GM23248 (cell line): ENCODE data around the gene ROCK2. TPM values are rescaled to one million over a fixed set of nuclear protein-coding genes. Genes with fewer than 3 reads are reported as not detected.

Experiments
- DNase-seq: peaks from one replicate; pipeline ENCODE4 v3.0.0-alpha.2; 2015
- H2AFZ ChIP-seq: fragments of 200-600 bp; sonication (generic); 2 replicates; pipeline ENCODE4 v1.6.1; 2016; ENCODE audit warnings: antibody characterized with exemption
- H3F3A ChIP-seq: fragments of 200-600 bp; sonication (generic); 2 replicates; pipeline ENCODE4 v1.6.1; 2016; ENCODE audit warnings: mild to moderate bottlenecking, antibody characterized with exemption, mixed run types; ENCODE audit not compliant: insufficient read depth
- H3K27ac ChIP-seq: fragments of 200-600 bp; sonication (generic); 2 replicates; pipeline ENCODE4 v1.5.1; 2016; ENCODE audit warnings: mild to moderate bottlenecking
- H3K27me3 ChIP-seq: fragments of 200-600 bp; sonication (generic); replicated peaks from 2 replicates; pipeline ENCODE4 v1.6.1; 2016; ENCODE audit warnings: mild to moderate bottlenecking; ENCODE audit not compliant: insufficient read depth
- H3K36me3 ChIP-seq: fragments of 200-600 bp; sonication (generic); 2 replicates; pipeline ENCODE4 v1.6.1; 2016; ENCODE audit warnings: low read depth, mild to moderate bottlenecking
- H3K4me1 ChIP-seq: fragments of 200-600 bp; sonication (generic); 2 replicates; pipeline ENCODE4 v1.6.1; 2016; ENCODE audit warnings: mild to moderate bottlenecking; ENCODE audit not compliant: insufficient read depth
- H3K4me2 ChIP-seq: fragments of 200-600 bp; sonication (generic); one replicate; pipeline ENCODE4 v1.6.1; 2016; ENCODE audit warnings: mild to moderate bottlenecking; ENCODE audit not compliant: unreplicated experiment
- H3K4me3 ChIP-seq: fragments of 200-600 bp; sonication (generic); 2 replicates; pipeline ENCODE4 v1.5.1; 2016; ENCODE audit warnings: mild to moderate bottlenecking
- H3K79me2 ChIP-seq: fragments of 200-600 bp; sonication (generic); 2 replicates; pipeline ENCODE4 v1.6.1; 2016; ENCODE audit warnings: mild to moderate bottlenecking; ENCODE audit not compliant: insufficient read depth
- H3K9ac ChIP-seq: fragments of 200-600 bp; sonication (generic); 2 replicates; pipeline ENCODE4 v1.6.1; 2016; ENCODE audit warnings: mild to moderate bottlenecking
- H3K9me2 ChIP-seq: fragments of 200-600 bp; sonication (generic); 2 replicates; pipeline ENCODE4 v1.6.1; 2016; ENCODE audit warnings: mixed run types, mild to moderate bottlenecking, moderate library complexity; ENCODE audit not compliant: insufficient read depth
- H3K9me3 ChIP-seq: fragments of 200-600 bp; sonication (generic); one replicate; pipeline ENCODE4 v1.6.1; 2017; ENCODE audit warnings: low read depth
- H4K20me1 ChIP-seq: fragments of 200-600 bp; sonication (generic); 2 replicates; pipeline ENCODE4 v1.6.0; 2016; ENCODE audit not compliant: insufficient read depth
- EZH2 ChIP-seq: fragments of 200-600 bp; sonication (generic); IDR thresholded peaks from 2 replicates; pipeline ENCODE4 v1.6.1; 2018; ENCODE audit warnings: antibody characterized with exemption, mild to moderate bottlenecking; ENCODE audit not compliant: insufficient read depth, poor library complexity, severe bottlenecking
- EZH2phosphoT487 ChIP-seq: fragments of 200-600 bp; sonication (generic); IDR thresholded peaks from 2 replicates; pipeline ENCODE4 v1.6.1; 2018; ENCODE audit warnings: antibody characterized with exemption, moderate library complexity, mild to moderate bottlenecking, low read depth; ENCODE audit not compliant: insufficient read depth
- WGBS, 2 experiments: methylation state at CpG; one replicate each; pipeline ENCODE4 v1.1.6; 2015 to 2017; ENCODE audit warnings: low lambda C conversion rate in 2 of 2, low coverage in 1 of 2; ENCODE audit errors: missing lambda C conversion rate in 2 of 2; 5-methylcytosine and 5-hydroxymethylcytosine counted together
- in situ Hi-C: fragments of 300-500 bp; cut with MboI; formaldehyde crosslinking; loops from 2 replicates; pipeline ENCODE4 v1.15.0; 2020
- polyA plus RNA-seq: library from polyadenylated mRNA; unstranded; fragments of >200 nt; fragmentation: Nextera tagmentation; extraction: Ambion mirVana; gene quantifications from 2 replicates; pipeline ENCODE4 v1.2.1, GENCODE V29; 2016
- total RNA-seq: library from RNA; depleted of rRNA; stranded (reverse); fragments of >200 nt; shearing (Covaris generic); gene quantifications from 2 replicates; pipeline ENCODE4 v1.2.3, GENCODE V29; 2014

Gene ROCK2
- total and polyA plus RNA-seq, 2 experiments from 2014 or later: 19.9 to 38.3 TPM

DNA sequence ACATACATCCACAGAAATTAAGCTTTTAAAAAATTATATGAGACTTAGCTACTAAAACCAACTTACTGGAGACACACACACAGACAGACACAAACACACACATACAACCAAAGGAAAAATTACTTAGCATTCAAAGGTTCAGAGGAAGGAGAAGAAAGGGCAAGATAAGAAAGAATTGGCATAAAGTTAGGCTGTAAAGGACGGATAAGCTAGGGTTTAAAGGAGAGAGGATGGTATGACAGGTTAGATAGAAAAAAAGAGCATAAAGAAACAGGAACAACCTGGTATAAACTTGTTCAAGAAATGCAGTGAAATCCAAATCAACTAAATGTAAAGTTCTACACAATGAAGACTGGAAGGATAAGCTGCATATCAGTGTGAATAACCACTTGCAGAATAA, 115.7 kb downstream of the ROCK2 start:
- no peak for DNase-seq
- no peak overlapping the region for H2AFZ ChIP-seq
- no peaks in the 10 kb centered on the region for H4K20me1 ChIP-seq
- no peak overlapping the region for H3K4me3 ChIP-seq
- H3K4me2 ChIP-seq: no peak overlapping the region
- H3K9ac ChIP-seq: no peak overlapping the region
- TF ChIP-seq EZH2 (no peak), EZH2phosphoT487 (no peak)
- in situ Hi-C loops: loop anchor here (10.0 kb wide), 1 partner anchor 186 kb away; no protein-coding TSS in a partner anchor
- H3K27ac ChIP-seq: no peak overlapping the region
- 78 to 87% methylated on average over 1 of the region's 1 CpG for WGBS, 2 experiments
- H3K36me3 ChIP-seq: peaks cover 8% of the 10 kb centered on the region
- peaks cover 50% of the 10 kb centered on the region for H3K79me2 ChIP-seq
- no peaks in the 10 kb centered on the region for H3K9me2 ChIP-seq
- no peaks in the 10 kb centered on the region for H3F3A ChIP-seq
- no peaks in the 10 kb centered on the region for H3K27me3 ChIP-seq
- no peaks in the 10 kb centered on the region for H3K9me3 ChIP-seq
- H3K4me1 ChIP-seq: no peaks in the 10 kb centered on the region

DNA sequence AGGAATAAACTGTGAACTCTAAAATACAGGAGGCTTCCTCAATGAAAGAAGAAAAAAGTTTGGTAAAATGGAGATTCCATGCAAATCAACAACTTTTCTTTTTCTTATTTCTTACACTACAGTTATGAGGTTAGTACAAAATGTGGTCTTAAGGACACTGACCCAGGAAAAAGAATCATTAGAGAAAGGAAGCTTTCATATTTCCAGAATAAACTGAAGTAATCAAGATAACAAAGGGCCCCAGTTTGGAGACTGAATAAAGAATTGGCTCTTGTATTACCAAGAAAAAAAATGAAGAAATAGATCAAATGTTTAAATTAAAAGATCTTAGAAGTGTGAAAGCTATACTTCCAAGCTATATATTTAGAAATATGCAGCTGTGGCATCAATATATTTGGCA, 116.8 kb downstream of the ROCK2 start:
- H2AFZ ChIP-seq: no peak overlapping the region
- no peak overlapping the region for H3K9ac ChIP-seq
- H4K20me1 ChIP-seq: no peaks in the 10 kb centered on the region
- H3F3A ChIP-seq: no peaks in the 10 kb centered on the region
- no peak for TF ChIP-seq EZH2
- no peak for TF ChIP-seq EZH2phosphoT487
- H3K27me3 ChIP-seq: no peaks in the 10 kb centered on the region
- no peaks in the 10 kb centered on the region for H3K9me2 ChIP-seq
- no peak overlapping the region for H3K27ac ChIP-seq
- H3K4me3 ChIP-seq: no peak overlapping the region
- H3K4me1 ChIP-seq: no peaks in the 10 kb centered on the region
- peaks cover 40% of the 10 kb centered on the region for H3K79me2 ChIP-seq
- in situ Hi-C loops: loop anchor here (10.0 kb wide), 1 partner anchor 187 kb away; no protein-coding TSS in a partner anchor
- peaks cover 11% of the 10 kb centered on the region for H3K36me3 ChIP-seq
- H3K9me3 ChIP-seq: no peaks in the 10 kb centered on the region
- DNase-seq: no peak
- no peak overlapping the region for H3K4me2 ChIP-seq

DNA sequence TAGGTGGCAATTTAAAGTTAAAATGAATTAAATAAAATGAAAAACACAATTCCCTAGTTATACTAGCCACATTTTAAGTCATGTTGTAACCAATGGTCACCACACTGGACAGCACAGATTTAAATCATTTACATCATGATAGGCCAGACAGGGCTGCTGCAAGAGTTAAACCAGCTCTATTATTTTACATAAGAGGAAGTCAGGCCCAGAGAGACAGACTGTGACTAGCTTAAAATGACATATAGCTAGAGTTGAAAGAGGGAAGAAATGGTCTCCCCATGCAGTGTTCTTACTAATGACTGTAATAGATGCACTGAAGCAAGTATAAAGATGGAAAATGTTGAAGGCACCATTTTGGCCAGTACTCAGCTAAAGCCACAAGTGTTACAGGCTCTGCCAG, 119.5 kb downstream of the ROCK2 start:
- H3K9me3 ChIP-seq: no peaks in the 10 kb centered on the region
- no peak overlapping the region for H3K4me2 ChIP-seq
- DNase-seq: no peak
- no peaks in the 10 kb centered on the region for H3K4me1 ChIP-seq
- TF ChIP-seq EZH2phosphoT487 (no peak), EZH2 (no peak)
- no peaks in the 10 kb centered on the region for H3K27me3 ChIP-seq
- peaks cover 32% of the 10 kb centered on the region for H3K79me2 ChIP-seq
- H4K20me1 ChIP-seq: no peaks in the 10 kb centered on the region
- H3F3A ChIP-seq: no peaks in the 10 kb centered on the region
- no peaks in the 10 kb centered on the region for H3K9me2 ChIP-seq
- in situ Hi-C loops: loop anchor here (10.0 kb wide), 1 partner anchor 190 kb away; no protein-coding TSS in a partner anchor
- no peak overlapping the region for H3K9ac ChIP-seq
- H3K27ac ChIP-seq: no peak overlapping the region
- H3K4me3 ChIP-seq: no peak overlapping the region
- H2AFZ ChIP-seq: no peak overlapping the region
- peaks cover 22% of the 10 kb centered on the region for H3K36me3 ChIP-seq

DNA sequence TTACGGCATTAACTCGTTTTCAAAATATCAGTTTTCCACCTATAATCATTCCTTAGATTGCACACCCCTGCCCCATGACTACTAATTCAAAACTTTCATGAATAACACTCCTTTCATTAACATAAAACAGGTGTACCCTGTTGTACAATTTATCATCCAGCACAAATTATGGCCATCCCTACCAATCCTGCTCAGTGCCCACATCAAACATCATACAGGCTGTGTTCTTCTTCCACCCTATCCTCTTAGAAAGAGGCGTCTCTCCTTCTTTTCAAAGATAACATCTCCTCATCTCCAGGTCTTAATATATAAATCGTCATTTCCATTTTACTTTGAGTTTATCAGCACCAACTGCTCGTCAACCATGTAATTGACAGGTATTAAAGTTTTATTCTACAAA, 121.6 kb downstream of the ROCK2 start:
- Histone ChIP-seq H4K20me1 (no peaks in the 10 kb centered on the region), H3K79me2 (peaks cover 14% of the 10 kb centered on the region), H3K4me3 (no peak overlapping the region), H3K36me3 (peaks cover 26% of the 10 kb centered on the region), H3K4me1 (no peaks in the 10 kb centered on the region), H3K27ac (no peak overlapping the region), H3K4me2 (no peak overlapping the region), H3F3A (no peaks in the 10 kb centered on the region), H3K9ac (no peak overlapping the region), H3K9me3 (no peaks in the 10 kb centered on the region), H3K27me3 (no peaks in the 10 kb centered on the region), H2AFZ (no peak overlapping the region), H3K9me2 (no peaks in the 10 kb centered on the region)
- TF ChIP-seq EZH2phosphoT487 (no peak), EZH2 (no peak)
- no peak for DNase-seq
- 88 to 93% methylated on average over 5 of the region's 5 CpGs for WGBS, 2 experiments
- in situ Hi-C loops: loop anchor here (10.0 kb wide), 1 partner anchor 192 kb away; no protein-coding TSS in a partner anchor

DNA sequence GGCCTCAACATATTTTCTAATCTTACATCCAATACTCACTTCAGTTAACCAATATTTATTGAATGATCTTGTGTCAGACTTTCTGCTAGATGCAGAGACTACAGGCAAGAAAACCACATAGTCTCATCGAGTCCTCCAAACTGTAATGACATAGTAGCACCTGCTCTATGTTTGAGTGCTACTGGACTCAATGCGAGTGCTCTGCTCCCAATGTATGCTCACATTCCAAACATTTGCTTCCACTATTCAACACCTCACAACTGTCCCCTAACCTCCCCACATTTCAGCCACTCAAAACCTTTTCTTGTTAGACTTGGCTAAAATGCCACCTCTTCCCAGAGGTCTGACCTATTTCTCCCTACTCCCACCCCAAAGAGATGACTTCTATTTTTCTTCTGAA, 124.0 kb downstream of the ROCK2 start:
- H3K4me2 ChIP-seq: no peak overlapping the region
- TF ChIP-seq EZH2phosphoT487 (no peak), EZH2 (no peak)
- no peak overlapping the region for H3K4me3 ChIP-seq
- no peaks in the 10 kb centered on the region for H3K9me3 ChIP-seq
- H2AFZ ChIP-seq: no peak overlapping the region
- 98% methylated on average over 2 of the region's 2 CpGs for WGBS, 2 experiments
- no peak overlapping the region for H3K27ac ChIP-seq
- H3K9ac ChIP-seq: no peak overlapping the region
- no peaks in the 10 kb centered on the region for H3K27me3 ChIP-seq
- peaks cover 8% of the 10 kb centered on the region; the same call in 1 of the 2 replicates for H3F3A ChIP-seq
- H3K36me3 ChIP-seq: peaks cover 27% of the 10 kb centered on the region
- peaks cover 9% of the 10 kb centered on the region for H3K4me1 ChIP-seq
- no peak for DNase-seq
- H3K9me2 ChIP-seq: no peaks in the 10 kb centered on the region
- no peaks in the 10 kb centered on the region for H3K79me2 ChIP-seq
- in situ Hi-C loops: loop anchor here (10.0 kb wide), 1 partner anchor 194 kb away; no protein-coding TSS in a partner anchor
- H4K20me1 ChIP-seq: no peaks in the 10 kb centered on the region
